HG03095 (cell line): ENCODE results near the gene HOXC11.

Source experiments
- ATAC-seq: cut with Tn5 transposase; IDR thresholded peaks from one replicate; pipeline ENCODE4 v1.9.1; 2021; ENCODE audit warnings: moderate library complexity; ENCODE audit not compliant: unreplicated experiment

HOXC11 gene

DNA sequence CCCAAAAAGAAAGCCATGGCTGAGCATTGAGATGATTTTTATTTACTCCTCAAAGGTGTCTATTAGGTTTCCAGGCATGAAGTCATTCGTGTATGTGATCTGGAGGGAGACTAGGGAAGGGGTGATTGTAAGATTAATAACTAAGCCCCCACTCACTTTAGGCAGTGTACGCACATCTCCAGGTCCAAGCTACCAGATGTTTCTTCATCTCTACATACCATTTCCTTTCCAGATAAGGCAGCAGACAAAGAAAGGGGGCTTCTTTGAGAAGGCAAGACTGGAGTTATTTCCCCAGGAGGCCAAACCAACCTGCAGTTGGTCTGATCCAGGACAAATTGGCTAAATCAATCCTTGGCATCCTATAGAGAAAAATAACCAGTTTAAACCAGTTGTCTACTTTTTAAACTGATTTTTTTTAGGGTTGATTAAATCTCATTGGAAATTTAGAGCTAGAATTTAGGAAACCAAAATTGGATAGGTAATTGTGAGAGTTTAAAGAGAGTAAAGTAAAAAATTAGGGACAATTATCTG lies 30.4 kb upstream of the HOXC11 start:
- no peak for ATAC-seq

DNA sequence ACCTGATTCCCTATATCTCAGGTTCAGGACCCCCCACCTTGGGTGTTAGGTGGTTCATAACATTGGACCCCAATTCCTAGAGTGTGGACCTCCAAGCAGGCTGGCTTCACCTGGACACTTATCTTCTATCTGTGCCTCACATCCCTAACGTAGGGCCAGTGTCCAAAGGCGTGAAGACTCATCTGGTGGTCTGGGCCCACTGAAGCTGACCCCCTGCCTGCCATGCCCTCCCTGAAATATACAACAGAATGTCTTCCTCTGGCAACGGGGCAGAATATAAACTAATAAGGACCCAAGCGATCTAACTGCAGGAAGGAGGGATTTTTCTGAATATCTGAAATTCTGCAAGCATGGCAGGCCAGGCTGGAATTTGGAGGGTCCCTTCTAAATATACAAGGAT lies 28.7 kb upstream of the HOXC11 start:
- no peak for ATAC-seq

DNA sequence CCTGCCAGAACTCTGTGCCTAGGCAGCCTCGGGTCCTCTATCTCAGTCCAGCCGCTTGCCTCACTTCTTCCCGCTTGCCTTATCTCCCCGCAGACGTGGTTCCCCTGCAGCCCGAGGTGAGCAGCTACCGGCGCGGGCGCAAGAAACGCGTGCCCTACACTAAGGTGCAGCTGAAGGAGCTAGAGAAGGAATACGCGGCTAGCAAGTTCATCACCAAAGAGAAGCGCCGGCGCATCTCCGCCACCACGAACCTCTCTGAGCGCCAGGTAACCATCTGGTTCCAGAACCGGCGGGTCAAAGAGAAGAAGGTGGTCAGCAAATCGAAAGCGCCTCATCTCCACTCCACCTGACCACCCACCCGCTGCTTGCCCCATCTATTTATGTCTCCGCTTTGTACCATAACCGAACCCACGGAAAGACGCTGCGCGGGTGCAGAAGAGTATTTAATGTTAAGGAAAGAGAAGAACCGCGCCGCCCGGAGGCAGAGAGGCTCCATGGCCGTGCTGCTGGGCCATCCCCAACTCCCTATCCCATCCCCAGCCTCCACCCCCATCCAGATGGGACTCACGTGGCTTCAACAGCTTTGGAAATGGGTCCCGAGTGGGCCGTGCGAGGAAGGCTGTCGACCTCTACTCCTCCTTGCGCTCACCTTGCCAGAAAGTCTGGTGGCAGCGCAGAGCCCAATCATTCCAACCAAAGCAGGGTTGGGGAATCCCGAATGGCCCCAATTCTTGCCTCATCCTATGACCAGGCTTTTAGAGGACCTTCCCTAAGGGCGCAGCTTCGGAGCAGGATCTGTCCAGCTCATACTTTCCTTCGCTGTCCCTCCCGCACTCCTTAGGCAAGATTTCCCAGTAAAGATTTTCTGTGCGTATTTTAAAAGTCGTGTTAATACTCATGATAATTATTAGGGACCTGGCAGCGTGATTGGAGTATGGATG lies 27.7 kb upstream of the HOXC11 start:
- no peak for ATAC-seq

DNA sequence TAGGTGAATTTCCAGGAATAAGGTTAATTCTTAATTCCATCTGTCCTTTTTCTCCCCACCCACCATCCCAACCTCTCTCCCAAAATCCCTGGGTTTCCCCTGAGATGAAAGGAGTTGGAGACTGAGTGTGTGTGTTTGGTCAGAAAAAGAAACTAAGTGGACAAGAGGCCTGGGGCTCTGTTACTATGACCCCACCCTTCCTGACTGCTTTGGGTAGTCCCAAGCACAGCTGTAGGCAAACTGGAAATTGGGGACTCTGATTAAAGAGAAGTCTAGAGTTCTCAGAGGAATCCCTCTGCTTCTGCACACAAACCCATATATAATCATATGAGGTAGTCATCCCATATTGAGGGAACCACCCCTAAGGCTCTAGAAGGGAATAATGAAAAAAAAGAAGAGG lies 25.2 kb upstream of the HOXC11 start:
- no peak for ATAC-seq

DNA sequence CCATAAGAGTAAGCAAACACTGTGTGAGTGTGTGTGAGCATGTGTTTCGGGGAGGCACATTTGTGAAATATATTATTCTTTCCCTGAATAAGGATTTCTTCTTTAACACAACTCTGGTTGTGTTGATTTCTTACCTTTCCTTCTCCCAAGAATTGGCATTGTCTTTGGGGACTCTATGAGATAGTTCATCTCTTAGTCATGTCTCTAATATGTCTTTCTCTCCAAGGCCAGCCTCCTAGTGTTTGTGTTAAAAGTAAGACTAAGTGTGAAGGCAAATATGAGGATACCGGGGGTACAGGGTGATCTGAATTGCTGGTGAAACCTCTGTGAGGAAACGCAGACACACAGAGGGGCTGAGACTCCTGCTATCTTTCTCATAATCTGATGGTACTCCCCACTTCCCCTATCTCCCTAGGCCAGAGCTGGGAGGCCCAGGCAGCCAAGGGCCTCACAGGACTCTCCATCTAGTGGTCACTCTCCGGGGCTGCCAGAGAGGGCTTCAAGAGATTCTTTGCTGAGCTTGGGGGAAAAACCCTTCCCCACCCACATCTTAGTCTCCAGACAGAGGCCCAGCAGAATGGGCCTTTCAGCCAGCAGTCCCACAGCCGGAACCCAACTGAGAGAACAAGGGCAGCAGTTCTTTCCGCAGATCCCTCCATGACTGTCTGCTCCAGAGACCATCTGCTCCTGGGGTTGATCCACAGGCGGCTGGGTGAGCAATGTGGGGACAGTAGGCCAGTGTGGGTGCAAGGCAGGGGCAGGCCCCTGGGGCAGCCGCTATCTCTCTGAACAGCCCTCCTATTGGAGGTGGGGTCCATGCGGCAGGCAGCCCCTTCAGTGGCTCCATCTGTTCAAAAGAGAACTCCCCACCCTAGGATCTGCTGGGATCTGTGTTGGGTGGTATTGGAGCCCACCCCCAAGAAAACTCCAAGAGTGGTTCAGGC lies 24.0 kb upstream of the HOXC11 start:
- no peak for ATAC-seq

DNA sequence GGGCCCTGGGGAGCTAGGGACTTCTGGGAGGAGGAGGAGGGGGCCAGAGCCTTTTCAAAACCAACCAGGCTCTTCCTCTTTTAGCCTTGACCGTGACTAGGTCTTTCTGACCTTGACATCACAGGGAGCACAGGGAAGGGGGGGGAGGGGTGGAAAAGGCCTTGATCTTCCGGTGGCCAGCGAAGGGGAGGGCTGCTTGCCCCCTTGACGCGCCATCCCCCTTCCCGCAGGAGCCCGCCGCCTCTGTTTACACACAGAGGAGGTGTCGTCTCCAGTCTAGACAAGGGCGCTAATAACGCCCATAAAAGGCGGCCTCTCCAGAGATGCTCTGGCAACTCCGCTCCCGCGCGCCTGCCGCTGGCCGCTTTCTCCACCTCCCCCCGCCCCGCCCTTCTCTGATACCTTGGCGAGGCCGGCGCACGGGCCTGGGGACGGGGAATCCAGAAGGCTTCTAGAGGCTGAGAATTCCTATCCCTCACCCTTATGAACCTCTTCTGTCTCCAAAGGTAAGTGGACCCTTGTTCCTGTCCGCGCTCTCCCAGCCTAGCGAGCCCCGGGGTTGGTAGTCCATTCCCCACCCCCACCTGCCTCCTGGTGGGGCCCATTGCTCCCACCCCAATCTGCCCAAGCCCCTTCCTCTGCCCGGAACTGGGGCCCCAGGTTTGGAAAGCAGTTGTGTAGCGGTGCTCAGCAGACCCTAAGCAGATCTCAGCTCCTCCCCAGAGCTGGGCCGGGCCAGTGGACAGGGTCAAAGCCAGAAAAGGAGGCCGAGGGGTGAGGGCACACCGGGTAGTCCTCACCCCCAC lies 23.1 kb upstream of the HOXC11 start:
- ATAC-seq: no peak

DNA sequence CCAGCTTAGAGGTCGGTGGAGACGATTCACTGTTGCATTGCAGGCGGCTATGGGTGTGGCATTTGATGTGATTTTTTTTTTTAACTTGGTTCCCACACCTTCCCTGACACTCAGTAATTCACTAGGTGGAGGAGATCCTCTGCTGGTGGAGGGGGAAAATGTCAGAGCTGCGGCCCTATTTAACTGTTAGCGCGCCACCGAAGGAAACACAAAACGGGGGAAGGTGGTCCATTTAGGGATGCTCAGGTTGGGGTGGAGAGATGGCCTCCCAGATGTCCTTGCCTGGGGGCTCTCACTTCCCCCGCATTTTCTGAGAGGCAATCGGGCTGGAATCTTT lies 22.5 kb upstream of the HOXC11 start:
- no peak for ATAC-seq

DNA sequence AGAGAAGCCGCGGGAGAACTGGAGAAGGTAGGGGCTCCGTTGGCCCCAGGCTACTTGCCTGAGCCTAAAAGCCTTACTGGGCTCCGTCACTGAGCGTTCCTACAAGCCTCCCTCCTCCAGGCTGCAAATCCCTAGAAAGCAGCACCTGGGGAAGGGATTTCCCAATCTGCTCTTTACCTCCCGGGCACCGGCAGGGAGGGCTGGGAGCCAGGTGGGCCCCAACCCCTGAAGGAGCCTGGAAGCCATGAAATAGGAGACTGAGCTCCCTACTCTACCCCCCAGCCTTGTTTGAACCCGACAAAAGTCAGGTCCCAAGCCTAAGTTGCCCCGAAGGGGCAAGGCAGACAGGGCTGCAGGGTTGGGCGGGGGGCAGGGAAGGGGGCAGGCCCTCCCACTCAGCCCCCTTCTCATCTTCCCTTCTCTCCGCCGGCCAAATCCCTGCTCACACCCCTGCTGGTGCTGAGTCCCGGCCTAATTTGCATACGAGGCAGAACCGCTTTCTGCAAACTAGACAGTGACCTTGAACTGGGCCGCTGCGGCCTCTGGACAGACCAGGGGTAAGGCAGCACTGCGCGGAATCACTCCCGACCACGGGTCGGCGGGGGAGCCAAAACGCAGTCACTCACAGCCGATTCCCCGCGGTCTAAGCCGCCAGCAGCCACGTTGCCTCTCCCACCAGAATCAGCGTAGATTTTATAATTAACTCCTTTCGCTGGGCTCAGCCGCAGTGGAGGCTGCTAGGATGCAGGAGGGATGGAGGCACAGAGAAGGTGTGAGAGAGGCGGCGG lies 21.9 kb upstream of the HOXC11 start:
- no peak for ATAC-seq

DNA sequence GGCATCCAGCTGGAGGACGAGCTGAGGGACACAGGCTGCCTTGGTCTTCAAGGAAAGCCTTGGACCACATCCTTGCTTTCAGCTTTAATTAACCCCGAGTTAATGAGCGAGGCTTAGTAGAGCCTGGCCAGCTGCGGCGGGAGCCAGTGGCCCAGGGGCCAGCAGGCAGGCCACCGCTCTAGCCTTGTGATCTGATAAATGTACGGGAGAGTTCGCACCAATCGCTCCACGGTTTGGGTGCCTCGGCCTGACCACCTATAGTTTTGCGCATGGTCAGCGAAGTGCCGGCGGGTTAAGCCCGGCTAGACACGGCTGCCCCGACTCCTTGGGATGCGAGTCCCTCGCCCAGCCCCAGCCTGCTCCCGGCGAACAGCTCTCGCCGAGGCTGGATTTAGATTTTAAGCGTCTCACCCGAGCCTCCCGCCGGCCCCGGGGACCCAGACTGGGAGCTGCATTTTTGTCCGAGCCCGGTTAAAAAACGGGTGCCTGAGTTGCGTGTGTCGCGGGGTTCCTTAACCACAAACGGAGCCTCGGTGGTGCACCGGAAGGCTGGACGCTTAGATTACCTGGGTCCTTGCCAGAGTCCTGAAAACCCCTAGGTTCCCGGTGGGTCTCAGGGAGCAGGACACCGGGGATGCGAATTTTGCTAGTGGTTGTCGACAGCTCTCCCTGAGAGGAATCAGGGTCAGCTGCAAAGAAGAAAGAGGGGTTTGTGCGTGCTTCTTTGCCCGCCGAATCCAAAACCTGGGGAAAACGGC lies 21.2 kb upstream of the HOXC11 start:
- no peak for ATAC-seq

DNA sequence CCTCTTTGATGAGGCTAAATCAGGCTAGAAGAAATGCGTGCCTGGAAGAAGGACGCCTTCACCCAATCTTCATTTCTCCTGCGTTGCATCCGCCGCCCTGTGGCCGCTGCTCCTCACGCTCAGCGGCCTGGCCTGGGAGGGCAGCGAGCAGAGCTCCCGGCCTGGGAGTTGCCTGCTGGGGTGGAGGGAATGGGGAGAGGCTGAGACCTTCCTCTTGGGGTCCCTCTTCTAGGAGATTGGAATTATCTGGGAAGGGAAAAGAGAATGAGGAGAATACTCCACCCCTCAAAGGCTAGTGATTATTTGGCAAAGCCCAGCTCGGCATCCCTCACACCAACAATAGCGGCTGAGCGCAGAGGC lies 20.6 kb upstream of the HOXC11 start:
- no peak for ATAC-seq

DNA sequence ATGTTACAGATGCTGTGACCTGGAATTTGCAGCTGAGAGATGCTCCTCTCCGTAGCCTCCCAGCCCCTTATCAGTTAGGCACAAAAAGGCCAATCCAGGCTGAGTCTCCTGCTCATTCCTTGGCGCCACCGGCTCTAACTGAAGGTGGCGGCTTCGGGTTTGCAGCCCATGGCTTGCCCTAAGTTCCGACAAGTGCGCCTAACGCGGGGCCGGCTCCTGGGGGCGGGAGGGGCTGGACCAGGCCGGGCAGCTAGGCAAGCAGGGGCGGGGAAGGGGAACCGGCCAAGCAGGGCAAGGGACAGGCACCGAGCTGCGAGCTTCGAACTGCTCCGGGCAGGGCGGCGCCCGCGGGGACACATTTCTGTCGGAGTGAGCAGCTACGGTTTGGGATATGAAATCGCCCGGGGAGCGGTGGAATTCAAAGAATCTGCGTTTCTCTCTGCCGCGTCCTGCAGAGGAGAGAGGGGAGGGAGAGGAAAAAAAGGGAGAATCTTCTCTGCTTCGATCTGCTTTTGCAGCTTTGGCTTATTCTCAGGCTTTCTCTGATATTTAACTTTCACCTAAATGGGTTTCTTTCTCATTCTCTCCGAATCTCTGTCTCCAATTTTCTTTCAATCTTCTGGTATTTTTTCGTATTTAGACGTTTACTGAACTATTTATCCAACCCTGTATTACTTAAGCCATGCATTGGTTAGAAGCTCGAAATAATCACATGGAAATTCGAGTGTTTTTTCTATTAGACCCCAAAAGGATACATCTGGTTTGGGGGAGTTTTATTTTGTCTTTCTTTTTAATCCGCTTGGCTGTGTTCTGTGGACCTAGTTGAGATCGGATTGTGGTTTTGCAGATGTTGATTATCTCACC lies 19.8 kb upstream of the HOXC11 start:
- no peak for ATAC-seq

DNA sequence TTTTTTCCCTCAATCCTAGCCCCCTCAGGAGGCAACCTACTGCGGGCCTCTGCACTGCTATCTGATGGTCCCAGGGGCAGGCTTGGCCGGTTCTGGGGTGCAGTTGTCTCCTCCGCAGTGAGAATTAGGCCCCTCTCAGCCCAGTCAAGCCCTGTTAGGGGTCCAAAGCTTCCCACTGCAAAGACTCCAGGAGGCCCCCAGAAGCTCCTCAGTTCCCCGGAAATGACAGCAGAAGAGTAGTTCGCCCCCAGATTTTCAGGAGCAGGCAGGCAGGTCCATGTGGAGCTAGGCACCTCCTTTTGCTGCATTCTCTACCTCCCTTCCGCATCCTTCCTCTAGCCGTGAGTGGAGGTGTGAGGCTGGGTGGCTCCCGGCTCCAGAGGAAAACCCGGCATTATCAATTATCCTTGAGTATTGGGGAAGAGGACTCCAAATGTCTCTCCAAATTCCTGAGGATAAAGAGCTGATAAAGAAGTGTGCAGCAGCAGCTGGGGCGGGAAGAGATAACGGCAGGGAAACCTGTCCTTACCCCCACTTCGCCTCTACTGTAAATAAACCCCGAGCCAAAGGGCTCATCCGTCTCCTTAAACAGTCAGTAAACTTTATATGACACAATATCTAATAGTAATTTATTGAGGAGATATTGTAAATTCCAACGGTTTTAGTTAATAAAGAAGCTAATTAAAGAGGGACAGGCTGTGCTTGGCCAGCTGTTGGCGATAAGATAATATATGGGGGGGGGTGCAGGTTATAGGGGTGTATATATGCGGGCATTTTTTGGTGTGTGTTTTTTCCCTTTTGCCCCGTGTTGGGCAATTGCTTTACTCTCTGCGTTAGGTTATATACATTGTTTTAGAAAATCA lies 18.9 kb upstream of the HOXC11 start:
- ATAC-seq: no peak

DNA sequence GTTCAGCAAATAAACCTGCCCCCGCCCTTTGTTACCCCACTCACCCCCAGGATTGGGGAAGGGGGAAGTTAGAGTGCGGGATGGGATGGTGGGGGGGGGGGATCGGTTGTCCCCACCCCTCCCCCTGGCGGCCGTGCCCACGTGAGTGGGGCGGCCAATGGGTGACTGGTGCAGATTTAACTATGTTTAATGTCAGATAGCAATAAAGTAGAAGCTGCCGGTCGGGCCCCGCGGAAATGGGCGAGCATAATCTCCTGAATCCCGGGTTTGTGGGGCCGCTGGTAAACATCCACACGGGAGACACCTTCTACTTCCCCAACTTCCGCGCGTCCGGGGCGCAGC lies 18.3 kb upstream of the HOXC11 start, which contains the start of gene HOXC12:
TSS of gene HOXC12 (plus strand) at position 210 of the 342 bp plus-strand sequence. CDS start at position 237, 27 bp downstream.
- ATAC-seq: no peak

DNA sequence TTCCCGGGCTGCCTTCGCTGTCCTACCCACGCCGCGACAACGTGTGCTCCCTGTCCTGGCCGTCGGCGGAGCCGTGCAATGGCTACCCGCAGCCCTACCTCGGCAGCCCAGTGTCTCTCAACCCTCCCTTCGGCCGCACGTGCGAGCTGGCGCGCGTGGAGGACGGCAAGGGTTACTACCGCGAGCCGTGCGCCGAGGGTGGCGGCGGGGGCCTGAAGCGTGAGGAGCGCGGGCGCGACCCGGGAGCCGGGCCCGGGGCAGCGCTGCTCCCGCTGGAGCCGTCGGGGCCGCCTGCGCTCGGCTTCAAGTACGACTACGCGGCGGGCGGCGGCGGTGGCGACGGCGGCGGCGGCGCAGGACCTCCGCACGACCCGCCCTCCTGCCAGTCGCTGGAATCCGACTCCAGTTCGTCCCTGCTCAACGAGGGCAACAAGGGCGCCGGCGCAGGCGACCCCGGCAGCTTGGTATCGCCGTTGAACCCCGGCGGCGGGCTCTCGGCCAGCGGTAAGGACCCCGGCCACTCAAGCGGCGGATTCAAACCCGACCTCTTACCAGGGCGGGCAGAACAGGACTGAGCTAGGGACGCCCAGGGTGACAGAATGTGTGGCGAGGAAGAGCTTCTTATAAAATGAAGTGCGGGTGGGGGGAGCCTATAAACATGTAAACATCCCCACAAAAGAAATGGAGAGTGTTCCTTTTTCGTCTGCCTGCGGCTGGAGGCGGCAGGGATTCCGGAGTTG lies 17.7 kb upstream of the HOXC11 start:
- no peak for ATAC-seq

DNA sequence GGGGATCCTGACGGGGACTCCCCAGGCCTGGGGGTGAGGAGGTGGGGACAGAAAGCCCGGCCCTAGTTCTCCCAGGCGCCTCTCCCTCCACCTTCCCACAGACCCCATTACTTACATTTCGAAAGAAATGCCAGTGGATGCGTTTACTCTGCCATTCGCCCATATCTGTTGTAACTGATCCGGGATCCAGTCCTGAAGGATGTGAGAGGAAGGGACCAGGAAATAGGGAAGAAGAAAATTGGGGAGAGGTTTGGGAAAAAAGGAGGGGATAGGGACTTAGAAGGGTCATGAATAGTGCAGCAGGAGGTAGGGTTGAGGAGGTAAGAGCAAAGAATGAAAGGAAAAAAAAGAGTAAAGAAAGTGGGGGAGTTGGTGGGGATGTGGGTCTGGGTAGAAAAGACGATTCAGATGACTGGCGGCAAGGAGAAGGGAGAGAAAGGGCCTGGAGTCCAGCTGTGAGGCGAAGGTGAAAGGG lies 17.1 kb upstream of the HOXC11 start:
- ATAC-seq: no peak

DNA sequence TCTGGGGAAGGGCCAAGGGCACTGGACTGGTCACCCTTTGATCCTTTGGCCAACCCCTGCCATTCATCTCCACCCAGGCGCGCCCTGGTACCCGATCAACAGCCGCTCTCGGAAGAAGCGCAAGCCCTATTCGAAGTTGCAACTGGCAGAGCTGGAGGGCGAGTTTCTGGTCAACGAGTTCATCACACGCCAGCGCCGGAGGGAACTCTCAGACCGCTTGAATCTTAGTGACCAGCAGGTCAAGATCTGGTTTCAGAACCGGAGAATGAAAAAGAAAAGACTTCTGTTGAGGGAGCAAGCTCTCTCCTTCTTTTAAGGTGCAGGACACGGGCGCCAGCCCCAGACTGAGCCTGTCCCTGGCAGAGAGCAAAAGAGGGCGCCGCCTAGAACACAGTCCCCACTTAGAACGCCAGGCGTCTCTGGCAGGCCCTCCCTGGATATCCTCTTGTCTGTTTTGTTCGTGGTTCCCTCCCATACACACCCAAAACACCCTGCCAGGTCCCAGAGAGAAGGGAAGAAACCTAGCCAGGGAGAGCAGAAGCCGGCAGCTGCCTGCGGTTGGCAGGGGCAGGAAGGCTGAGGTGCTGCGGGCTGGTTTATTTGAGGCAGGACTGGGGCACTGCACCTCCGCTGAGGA lies 16.6 kb upstream of the HOXC11 start:
- ATAC-seq: no peak
